ENCODE data around the gene HOXC10.

The HOXC10 gene

GRCh38 chr12:53992377-53992889 lies 7.5 kb downstream of the HOXC10 start:
- no peak for DNase-seq

GRCh38 chr12:53993162-53994008 lies 8.4 kb downstream of the HOXC10 start:
- DNase-seq = no peak

- no peak for DNase-seq
Measured at GRCh38 chr12:53994009-53994263, 9.0 kb downstream of the HOXC10 start.

GRCh38 chr12:53994264-53995001 lies 9.5 kb downstream of the HOXC10 start:
- DNase-seq = no peak

- peak; percentile 49 for DNase-seq
Measured at GRCh38 chr12:53995002-53995377, 10.0 kb downstream of the HOXC10 start.

- DNase-seq = peak; percentile 34
Measured at GRCh38 chr12:53995378-53996239, 10.7 kb downstream of the HOXC10 start.

GRCh38 chr12:53996240-53997203 lies 11.6 kb downstream of the HOXC10 start:
- DNase-seq = no peak

- no peak for DNase-seq
Measured at GRCh38 chr12:53997204-53998109, 12.5 kb downstream of the HOXC10 start.

GRCh38 chr12:53998110-53998899 lies 13.4 kb downstream of the HOXC10 start:
- no peak for DNase-seq

- no peak for DNase-seq
Measured at GRCh38 chr12:53998900-53999236, 13.9 kb downstream of the HOXC10 start.

- no peak for DNase-seq
Measured at GRCh38 chr12:53999559-54000115, 14.7 kb downstream of the HOXC10 start.

- no peak for DNase-seq
Measured at GRCh38 chr12:54000116-54001114, 15.5 kb downstream of the HOXC10 start, which contains the start of gene HOXC9. HOXC9 (plus strand) TSS chr12:54000161; CDS start chr12:54000189, 28 bp downstream.

- DNase-seq = no peak
Measured at GRCh38 chr12:54001283-54002187, 16.6 kb downstream of the HOXC10 start.

GRCh38 chr12:54002278-54002914 lies 17.4 kb downstream of the HOXC10 start:
- DNase-seq = no peak

- DNase-seq = no peak
Measured at GRCh38 chr12:54002915-54003389, 18.0 kb downstream of the HOXC10 start.

- no peak for DNase-seq
Measured at GRCh38 chr12:54003625-54004024, 18.7 kb downstream of the HOXC10 start.

Data from CD4-positive, alpha-beta T cell treated with Interleukin-6 for 4 hours (primary cell).